ENCODE results near the gene CMTM7.
A peak's percentile ranks its signal among the peaks of the same experiment; 100 is the strongest.

Gene CMTM7

GRCh38 chr3:32391643-32392535 is at the start of gene CMTM7:
Gene CMTM7 (plus strand): TSS chr3:32391853. CDS start chr3:32391907, 54 bp downstream.
- DNase-seq (ENCODE audit: low spot score) = peak; percentile 79

DNA sequence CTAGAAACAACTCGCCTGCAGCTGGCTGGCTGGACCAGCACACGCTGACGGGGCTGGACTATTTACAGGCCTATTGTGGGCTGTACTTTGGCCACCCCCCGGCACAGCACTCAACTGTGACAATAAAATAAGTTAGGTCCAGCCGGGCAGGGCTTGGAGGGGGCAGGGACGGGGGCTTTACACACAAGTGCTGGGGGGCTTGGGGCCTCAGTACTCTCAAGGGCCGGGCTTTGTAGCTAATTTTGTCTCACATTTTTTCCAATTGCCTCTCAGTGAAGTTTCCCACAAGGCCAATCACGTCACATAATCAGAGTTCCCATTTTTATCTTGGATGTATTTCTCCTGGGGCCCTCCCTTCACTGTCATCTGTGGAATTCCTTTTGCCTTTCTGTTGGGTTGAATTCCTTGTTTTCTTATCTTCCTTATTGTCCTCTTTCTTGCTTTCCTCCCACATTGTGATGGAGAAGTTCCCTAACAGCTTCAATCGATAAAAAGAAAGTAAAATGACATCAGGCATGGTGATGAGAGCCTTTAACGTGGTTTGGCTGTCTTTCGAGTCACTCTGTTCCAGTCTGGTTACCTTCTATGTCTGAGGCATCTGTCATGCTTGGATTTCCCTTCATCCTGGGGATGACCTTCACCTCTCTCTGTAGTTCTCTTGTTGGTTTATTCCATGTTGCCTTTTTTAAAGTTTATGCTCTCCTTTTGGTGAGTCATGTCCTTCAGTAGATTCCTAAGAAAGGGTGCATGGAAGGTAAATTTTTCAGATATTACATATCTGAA is 44.1 kb upstream of the CMTM7 start:
- DNase-seq (ENCODE audit: low spot score) = no peak

- DNase-seq (ENCODE audit: low spot score) = no peak
Measured at GRCh38 chr3:32349184-32349583, 42.5 kb upstream of the CMTM7 start.

- DNase-seq (ENCODE audit: low spot score) = no peak
Measured at GRCh38 chr3:32352563-32352962, 39.1 kb upstream of the CMTM7 start.

- DNase-seq (ENCODE audit: low spot score) = no peak
Measured at GRCh38 chr3:32353351-32353750, 38.3 kb upstream of the CMTM7 start.

DNA sequence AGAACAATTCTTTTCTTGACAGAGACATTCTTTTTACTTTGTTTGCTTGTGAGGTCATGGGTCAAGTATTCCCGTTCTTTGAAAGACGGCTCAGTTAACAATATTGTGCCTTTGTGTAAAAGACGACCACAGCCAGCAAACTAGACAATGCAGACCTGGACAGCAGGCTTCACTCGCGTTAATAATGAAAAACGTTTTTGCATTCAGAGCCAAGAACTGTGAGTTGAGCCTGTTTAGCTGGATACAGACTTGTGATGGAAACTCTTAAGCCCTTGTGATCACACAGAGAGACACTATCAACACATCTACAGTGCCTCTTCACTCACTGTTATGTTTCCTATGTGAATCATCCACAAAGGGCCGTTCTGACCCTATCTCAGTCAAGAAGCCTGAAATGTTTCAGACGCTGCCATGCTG is 37.3 kb upstream of the CMTM7 start:
- no peak for DNase-seq (ENCODE audit: low spot score)

- DNase-seq (ENCODE audit: low spot score) = no peak
Measured at GRCh38 chr3:32355751-32356291, 35.8 kb upstream of the CMTM7 start.

GRCh38 chr3:32359766-32360492 is 31.7 kb upstream of the CMTM7 start:
- no peak for DNase-seq (ENCODE audit: low spot score)

DNA sequence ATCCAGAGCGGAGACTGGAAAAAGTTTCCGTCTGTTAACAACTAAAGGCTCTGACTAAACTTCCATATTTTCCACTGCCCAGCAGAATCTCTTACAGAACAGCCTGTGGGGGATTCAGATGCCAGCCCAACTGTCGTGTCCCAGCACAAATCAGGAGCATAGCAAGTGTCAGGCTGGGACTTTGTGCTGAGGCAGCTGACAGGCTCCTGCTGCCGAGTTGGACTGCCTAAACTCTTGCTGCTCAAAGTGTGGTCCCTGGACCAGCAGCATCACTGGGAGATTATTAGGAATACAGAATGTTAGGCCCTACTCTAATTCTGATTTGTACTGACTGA is 31.2 kb upstream of the CMTM7 start:
- DNase-seq (ENCODE audit: low spot score) = no peak

GRCh38 chr3:32366638-32367397 is 24.8 kb upstream of the CMTM7 start:
- no peak for DNase-seq (ENCODE audit: low spot score)

GRCh38 chr3:32367442-32367841 is 24.2 kb upstream of the CMTM7 start:
- no peak for DNase-seq (ENCODE audit: low spot score)

DNA sequence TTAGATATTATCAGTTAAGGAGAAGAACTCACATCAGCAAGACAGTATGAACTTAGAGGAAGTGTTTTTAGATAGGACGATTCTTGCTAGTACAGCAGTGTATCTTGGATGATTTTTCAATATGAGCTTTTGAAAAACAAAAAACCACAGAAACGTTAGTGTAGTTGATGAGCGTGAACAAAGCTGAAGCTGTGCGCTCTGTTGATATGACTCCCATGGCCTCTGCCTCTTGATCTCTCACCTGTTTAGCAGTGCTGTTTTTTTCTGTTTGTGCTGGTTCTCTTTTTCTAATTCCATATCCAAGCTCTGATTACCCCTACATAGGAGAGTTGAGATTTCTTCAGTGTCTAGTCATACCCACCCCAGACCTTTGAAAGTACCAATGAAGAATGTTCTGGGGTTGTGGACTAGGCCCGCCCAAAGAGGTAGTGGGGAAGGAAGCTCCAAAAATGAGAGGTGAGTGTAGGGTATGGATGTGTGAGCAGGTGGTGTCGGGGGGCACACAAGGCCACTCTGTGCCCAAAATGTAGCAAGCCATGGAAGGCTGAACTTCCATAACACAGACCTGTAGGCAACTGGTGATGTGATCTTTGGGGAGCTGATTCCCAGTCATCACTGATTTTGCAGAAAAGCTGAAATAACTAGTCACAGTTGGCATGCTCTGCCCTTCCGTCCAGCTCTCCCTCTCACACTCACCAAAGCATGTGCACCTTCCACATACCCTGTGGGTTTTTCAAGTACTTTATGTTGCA is 20.0 kb upstream of the CMTM7 start:
- DNase-seq (ENCODE audit: low spot score) = no peak

DNA sequence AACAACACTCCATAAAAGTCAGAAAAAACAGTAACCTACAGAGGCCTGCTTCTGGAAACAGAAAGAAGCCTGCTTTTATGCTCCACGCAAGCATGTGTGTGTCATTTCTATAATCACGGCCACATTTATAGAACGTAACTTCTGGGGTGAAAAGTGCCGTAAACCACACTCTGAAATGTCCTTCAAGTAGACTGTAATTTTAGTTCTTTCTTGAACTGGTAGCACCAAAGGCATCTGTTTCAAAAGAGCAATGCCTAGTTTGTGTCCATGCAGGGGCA is 19.5 kb upstream of the CMTM7 start:
- DNase-seq (ENCODE audit: low spot score) = no peak

GRCh38 chr3:32373276-32373675 is 18.4 kb upstream of the CMTM7 start:
- DNase-seq (ENCODE audit: low spot score) = no peak

- no peak for DNase-seq (ENCODE audit: low spot score)
Measured at GRCh38 chr3:32373844-32374243, 17.8 kb upstream of the CMTM7 start.

- DNase-seq (ENCODE audit: low spot score) = peak; percentile 70
Measured at GRCh38 chr3:32374788-32375595, 16.7 kb upstream of the CMTM7 start.

GRCh38 chr3:32375596-32375930 is 16.1 kb upstream of the CMTM7 start:
- DNase-seq (ENCODE audit: low spot score) = no peak

GRCh38 chr3:32376115-32376514 is 15.5 kb upstream of the CMTM7 start:
- DNase-seq (ENCODE audit: low spot score) = no peak

DNA sequence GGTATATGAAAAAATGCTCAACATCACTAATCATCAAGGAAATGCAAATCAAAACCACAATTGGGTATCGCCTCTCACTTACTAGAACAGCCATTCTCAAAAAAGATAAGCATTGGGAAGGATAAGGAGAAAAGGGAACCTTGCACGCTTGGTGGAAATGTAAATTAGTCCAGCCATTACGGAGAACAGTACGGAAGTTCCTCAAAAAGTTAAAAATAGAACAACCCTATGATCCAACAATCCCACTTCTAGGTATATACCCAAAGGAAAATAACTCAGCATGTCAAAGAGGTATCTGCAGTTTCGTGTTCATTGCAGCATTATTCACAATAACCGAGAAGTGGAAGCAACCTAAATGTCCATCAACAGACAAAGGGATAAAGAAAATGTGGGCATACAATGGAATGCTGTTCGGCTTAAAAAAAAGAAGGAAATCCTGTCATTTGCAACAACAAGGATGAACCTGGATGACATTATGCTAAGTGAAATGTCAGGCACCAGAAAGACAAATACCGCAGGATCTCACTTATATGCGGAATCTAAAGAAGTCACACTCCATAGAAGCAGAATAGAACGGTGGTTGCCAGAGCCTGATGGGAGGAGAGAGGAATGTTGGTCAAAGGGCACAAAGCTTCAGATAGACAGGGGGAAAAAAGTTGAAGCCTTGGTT is 11.7 kb upstream of the CMTM7 start:
- DNase-seq (ENCODE audit: low spot score) = no peak

- DNase-seq (ENCODE audit: low spot score) = no peak
Measured at GRCh38 chr3:32381922-32382321, 9.7 kb upstream of the CMTM7 start.

All from RKO (cell line).